GM19324 (cell line): ENCODE measurements around the gene GDF2.

ENCODE experiments used
- ATAC-seq: cut with Tn5 transposase; IDR thresholded peaks from one replicate; pipeline ENCODE4 v1.9.1; 2021; ENCODE audit warnings: mild to moderate bottlenecking, moderate library complexity; ENCODE audit not compliant: unreplicated experiment, low FRiP score

The GDF2 gene

GRCh38 chr10:47311193-47311931 is 10.9 kb upstream of the GDF2 start:
- ATAC-seq: no peak

- peak; percentile 45 for ATAC-seq
These were observed 10.2 kb upstream of the GDF2 start for GRCh38 chr10:47311932-47312662.

- ATAC-seq: no peak
These were observed 9.6 kb upstream of the GDF2 start for GRCh38 chr10:47312663-47312995.

- no peak for ATAC-seq
These were observed 7.8 kb upstream of the GDF2 start for GRCh38 chr10:47314416-47314970.

GRCh38 chr10:47315421-47315820 is 6.8 kb upstream of the GDF2 start:
- ATAC-seq: no peak

- ATAC-seq: no peak
These were observed 6.1 kb upstream of the GDF2 start for GRCh38 chr10:47316131-47316530.

- no peak for ATAC-seq
These were observed 5.0 kb upstream of the GDF2 start for GRCh38 chr10:47317251-47317650.

GRCh38 chr10:47318706-47319105 is 3.5 kb upstream of the GDF2 start:
- ATAC-seq: no peak

GRCh38 chr10:47319784-47320183 is 2.5 kb upstream of the GDF2 start:
- no peak for ATAC-seq

GRCh38 chr10:47320812-47321211 is 1.4 kb upstream of the GDF2 start:
- no peak for ATAC-seq

- no peak for ATAC-seq
These were observed 596 bp upstream of the GDF2 start for GRCh38 chr10:47321521-47322195.

- ATAC-seq: no peak
These were observed 833 bp downstream of the GDF2 start for GRCh38 chr10:47323087-47323486.

- ATAC-seq: no peak
These were observed 1.5 kb downstream of the GDF2 start for GRCh38 chr10:47323636-47324296.

GRCh38 chr10:47325303-47326291 is 3.3 kb downstream of the GDF2 start:
- no peak for ATAC-seq

GRCh38 chr10:47326306-47326926 is 4.2 kb downstream of the GDF2 start:
- no peak for ATAC-seq

GRCh38 chr10:47326927-47327330 is 4.7 kb downstream of the GDF2 start:
- ATAC-seq: no peak

- no peak for ATAC-seq
These were observed 7.6 kb downstream of the GDF2 start for GRCh38 chr10:47329855-47330254.

- no peak for ATAC-seq
These were observed 8.1 kb downstream of the GDF2 start for GRCh38 chr10:47330366-47330765.

GRCh38 chr10:47330804-47331203 is 8.6 kb downstream of the GDF2 start:
- no peak for ATAC-seq
